ENCODE data around the gene RIMS3. TPM values are rescaled to one million over a fixed set of nuclear protein-coding genes. Genes with fewer than 3 reads are reported as not detected.
A peak's percentile ranks its signal among the peaks of the same experiment; 100 is the strongest.

RIMS3 gene
- total RNA-seq, 1 donor from 2014 or later = 1.6 TPM

DNA sequence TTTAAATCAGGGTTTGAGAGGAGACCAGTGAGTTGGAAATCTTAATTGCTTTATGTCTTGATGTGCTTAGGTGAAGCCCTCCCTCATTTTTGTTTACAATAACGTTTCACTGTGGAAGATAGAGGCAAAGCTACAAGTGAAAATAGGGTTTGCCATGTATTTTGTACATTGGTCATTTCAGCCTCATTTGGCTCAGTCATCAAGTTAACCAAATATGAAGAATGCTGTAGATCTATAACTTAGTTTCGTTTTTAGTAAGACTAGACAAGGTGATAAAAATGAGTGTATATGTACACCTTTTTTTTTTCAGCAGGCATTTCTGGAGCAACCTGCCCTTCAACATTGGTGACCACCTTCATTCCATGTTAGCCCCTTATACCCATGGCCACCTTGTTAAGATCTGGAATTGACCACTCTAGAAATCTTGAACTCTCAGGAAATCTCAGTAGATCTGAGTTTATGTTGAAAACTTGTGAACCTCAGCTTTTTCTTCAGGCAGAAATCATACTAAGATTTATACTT, 28.9 kb upstream of the RIMS3 start:
- intact Hi-C loops (cut with DNase I) = no loop called here
- ATAC-seq = no peak

DNA sequence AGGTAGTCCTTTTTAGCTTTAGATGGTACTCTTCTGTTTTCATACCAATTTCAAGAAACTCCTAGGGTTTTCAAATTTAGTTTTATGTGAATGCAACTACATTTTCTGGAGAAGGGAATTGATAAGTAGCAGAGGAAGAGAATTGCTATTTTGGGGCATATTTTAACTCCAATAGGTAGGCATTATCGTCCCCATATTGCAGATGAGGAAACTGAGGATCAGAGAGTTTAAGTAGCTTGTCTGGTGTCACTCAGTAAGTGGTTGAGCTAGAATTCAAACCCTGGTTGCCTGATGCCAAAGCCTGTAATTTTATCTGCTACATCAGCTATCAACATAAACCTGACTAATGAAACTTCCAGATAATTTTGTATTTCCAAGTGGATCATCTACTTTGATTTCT, 27.9 kb upstream of the RIMS3 start:
- intact Hi-C loops (cut with DNase I) = loop anchor here (2.0 kb wide), 1 partner anchor 15 kb away; no protein-coding TSS in a partner anchor
- ATAC-seq (no peak), DNase-seq (ENCODE audit: missing footprints) (no peak)

More for the DNA sequence above, 28.9 kb upstream of the RIMS3 start:
- DNase-seq (ENCODE audit: missing footprints) = no peak

DNA sequence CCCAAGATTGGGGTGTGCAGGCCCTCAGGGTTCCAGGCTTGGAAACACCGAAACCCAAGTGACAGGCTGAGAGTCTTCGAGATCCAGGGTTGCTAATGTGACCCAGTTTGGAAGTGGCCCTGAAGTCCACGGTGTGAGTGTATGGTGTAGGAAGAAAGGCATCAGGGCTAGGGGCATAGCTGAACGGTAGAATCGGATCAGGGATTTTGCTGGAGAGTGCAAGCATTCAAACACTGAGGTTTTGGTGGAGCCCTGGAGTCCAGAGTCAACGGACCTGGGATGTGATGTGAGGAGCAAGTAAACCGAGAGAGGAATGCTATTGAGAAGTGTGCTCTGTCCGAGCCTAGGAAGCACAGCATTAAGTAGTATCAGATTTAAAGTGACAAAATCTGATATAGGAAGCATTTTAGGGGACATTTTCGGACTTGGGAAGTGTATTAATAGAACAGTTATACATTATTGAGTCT, 27.0 kb upstream of the RIMS3 start:
- intact Hi-C loops (cut with DNase I) = loop anchor here (2.0 kb wide), 1 partner anchor 16 kb away; no protein-coding TSS in a partner anchor
- ATAC-seq (no peak), DNase-seq (ENCODE audit: missing footprints) (no peak)

DNA sequence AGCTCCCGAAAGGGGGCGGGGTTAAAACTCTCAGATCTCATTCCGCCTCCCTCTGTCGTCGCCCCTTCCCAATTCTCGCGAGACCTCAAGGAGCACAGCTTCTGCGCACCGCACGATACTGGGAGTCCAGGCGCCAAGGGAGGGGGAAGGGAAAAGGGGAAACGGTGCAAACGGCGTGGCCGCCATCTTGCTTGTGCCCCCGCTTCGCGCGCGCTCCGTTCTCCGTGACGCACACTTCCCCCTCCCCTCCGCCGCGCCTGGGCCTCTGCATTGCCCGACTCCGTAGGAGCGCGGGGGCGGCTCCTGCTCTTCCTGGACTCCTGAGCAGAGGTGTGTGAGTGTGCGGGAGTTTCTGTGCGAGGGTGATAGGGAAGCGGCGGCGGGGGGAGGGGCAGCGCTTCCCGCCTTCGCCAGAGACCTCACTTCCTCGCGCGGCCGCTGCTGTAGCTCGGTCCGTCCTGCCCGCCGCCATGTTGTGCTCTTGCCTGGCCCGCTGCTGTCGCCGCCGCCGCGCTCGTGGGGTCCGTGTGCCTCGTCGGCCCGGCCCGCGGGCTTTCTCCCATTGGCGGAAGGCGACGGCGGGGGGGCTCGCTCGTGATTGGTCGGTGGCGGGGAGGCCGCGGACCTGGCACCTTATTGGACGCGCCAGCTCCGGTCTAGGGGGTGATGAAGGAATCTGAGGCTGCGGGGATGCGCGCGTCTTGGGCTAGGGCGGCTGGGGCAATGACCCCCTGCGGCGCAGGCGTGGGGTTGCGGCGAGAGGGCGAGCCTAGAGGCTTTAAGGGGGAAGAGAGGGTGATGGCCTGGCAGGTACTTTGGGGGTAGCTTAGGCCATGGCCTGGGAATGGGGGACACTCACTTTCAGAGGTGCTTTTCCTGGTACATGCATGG, 26.3 kb upstream of the RIMS3 start, which contains the start of gene NFYC:
TSS of gene NFYC (plus strand) at position 167 of the 891 bp plus-strand sequence. CDS start 47,140 bp downstream, outside the sequence.
- intact Hi-C loops (cut with DNase I) = loop anchor here (2.0 kb wide), 1 partner anchor 17 kb away; no protein-coding TSS in a partner anchor
- DNase-seq (ENCODE audit: missing footprints) (peak; percentile 98), ATAC-seq (peak; percentile 95)

DNA sequence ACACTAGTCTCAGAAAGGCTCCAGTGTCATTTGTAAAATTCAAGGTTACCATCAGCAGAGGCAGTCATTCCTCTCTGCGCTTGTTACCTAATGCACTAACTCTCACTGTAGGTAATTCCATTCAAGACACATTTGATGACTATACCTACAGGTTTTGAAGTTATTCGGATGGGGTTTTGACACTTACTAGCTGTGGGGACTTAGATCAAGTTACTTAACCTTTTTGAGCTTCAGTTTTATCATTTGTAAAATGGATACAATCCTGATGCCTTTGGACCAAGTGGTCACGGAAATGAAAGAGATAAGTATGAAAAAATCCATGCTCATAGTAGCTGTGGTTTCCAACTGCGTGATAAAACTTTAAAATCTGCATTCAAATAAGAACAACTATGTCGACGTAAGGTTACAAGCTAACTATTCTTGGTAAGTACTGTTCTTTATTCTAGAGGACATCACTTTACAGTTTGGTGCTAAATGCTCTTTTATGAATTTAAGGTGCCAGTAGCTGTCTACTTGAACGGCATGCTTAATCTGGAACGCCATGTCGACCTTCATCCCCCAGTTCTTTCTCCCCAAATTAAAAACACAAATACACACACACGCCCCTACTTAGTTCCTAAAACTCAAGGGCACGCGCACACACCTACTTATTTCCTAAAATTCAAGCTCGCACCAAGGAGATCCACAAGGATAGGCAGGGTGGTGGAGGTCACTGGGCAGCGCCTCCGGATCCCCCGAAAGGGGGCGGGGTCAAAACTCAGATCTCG, 25.5 kb upstream of the RIMS3 start:
- intact Hi-C loops (cut with DNase I) = no loop called here
- DNase-seq (ENCODE audit: missing footprints) (no peak), ATAC-seq (no peak)

DNA sequence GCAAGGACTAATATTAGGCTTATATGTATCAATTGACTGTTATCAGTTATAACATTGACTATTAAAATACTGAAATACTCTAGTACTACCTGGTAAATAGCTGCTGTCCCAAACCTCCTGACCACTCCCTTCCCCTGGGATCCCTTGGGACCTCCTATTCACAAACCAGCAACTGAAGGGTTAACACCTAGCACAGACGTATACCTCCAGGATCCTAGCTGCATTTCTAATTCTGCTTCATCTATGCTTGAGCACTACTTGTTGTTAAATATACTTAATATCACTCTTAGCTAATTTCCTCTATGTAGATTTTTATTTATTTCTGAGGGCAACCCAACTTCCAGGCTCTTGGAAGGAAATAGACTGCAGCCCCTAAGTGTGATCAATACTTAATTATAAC, 24.3 kb upstream of the RIMS3 start:
- DNase-seq (ENCODE audit: missing footprints) (no peak), ATAC-seq (no peak)
- intact Hi-C loops (cut with DNase I) = no loop called here

DNA sequence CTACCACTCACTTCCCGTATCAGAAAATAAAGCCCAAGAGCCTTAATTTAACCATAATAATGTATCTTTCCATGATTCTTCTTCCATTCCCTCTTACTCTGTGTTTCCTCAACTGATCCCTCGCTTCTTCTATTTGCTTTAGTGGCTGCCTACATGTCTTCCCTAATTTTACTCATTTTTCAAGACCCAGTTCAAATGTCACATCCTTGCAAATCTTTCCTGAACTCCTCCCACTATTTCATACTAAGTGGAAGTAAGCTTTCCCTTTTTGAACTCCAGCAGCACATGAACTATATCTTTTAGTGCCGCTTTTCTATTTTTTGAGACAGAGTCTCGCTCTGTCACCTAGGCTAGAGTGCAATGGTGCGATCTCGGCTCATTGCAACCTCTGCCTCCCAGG, 22.2 kb upstream of the RIMS3 start:
- DNase-seq (ENCODE audit: missing footprints) (no peak), ATAC-seq (no peak)
- intact Hi-C loops (cut with DNase I) = no loop called here

DNA sequence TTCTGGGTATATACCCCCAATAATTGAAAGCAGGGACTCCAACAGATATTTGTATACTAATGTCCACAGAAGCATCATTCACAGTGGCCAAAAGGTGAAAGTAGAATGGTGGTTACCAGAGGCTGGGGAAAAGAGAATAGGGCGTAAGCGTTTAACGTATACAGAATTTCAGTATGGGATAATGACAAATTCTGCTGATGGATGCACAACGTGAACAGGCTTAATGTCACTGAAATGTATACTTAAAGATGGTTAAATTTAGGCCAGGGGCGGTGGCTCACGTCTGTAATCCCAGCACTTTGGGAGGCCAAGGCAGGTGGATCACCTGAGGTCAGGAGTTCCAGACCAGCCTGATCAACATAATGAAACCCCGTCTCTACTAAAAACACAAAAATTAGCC, 21.6 kb upstream of the RIMS3 start:
- DNase-seq (ENCODE audit: missing footprints) (no peak), ATAC-seq (no peak)
- intact Hi-C loops (cut with DNase I) = no loop called here

DNA sequence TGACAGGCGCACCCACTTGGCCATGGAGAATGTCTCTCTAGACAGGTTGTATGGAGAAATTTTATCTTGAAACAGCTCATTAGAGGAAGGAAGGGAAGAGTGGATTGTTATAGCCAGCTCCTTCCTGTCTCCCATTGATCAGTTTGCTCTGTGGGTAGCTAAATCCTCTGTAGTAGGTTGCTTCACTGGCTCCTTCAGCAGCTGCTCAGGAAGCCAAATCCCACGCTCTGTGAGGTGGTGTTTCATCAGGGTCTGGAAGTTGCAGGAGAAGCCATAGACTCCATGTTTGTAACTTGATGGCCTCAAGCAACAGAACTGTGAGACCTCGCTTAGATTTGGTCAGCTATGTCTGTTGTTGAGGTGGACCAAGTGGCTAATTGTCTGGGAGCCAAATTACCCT, 19.2 kb upstream of the RIMS3 start:
- DNase-seq (ENCODE audit: missing footprints) (no peak), ATAC-seq (no peak)
- intact Hi-C loops (cut with DNase I) = no loop called here

DNA sequence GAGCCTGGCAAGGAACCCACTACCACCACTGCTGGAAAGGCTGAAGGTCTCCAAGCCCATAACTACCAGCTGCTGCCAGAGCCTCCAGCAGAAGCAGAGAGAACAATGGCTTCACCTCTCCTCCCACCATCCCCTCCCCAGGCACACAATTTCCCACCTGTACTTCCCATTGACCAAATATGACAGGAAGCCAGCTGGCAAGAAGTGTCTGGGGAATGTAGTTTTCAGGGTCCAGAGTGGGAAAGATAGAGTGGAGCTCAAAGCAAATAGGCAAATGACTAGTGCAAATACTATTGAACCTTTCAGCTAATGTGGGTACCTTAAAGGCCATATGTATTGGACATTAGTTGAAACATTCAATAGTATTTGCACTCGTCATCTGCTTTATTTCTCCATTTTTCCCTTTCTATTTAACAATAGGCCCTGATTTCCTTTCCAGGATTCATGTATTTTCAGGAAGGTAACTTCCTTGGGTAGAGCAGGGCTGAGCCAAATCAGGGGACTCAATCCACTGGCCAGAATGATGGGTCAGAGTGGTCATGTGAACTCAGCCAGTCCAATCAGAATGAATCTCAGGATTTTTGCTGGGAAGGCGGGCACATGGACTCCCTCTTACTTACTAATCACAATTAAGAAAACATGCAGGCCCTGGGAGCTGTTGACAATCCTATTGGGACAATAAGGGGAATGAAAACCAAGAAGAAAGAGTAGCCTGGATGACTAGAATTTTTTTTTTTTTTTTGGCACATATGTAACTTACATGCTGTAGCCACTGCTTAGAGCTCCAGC, 13.9 kb upstream of the RIMS3 start:
- no peak for ATAC-seq
- intact Hi-C loops (cut with DNase I) = no loop called here
- DNase-seq (ENCODE audit: missing footprints) = no peak

DNA sequence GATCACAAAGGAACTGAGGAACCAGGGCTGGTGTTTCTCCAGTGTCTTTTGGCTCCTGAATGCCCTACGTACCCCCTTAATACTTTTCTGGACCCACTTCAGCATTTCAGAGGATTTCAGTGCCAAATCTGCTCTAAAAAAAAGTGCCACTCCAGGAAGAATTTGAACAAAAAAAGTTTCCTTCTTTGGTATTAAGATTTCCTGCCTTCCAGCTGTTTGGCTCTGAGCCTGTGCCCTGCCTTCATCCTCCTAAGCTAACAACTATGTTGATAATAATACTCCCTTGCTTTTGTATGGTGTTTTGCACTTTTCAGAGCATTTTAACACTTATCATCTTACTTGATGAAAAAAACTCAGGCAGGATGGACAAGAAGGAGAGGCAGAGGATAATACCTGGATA, 11.0 kb upstream of the RIMS3 start:
- ATAC-seq = no peak
- intact Hi-C loops (cut with DNase I) = no loop called here
- DNase-seq (ENCODE audit: missing footprints) = no peak

DNA sequence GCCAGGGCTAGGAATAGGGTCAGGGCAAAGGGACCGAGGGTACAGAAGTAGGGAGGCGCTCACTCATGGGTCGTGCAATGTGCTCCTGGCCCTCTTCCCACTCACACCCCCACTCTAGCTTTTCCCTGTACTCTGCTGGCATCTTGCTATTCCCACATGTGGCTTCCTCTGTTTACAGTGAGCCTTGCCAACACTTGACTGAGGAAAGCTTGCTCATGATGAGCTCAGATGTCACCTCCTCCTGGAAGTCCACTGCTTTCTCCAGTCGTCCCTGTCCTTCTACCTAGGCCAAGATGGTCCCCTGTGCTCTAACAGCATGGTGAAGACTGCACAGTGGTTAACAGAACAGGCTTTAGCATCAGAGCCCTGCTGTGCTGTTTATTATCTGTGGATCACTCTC, 8.0 kb upstream of the RIMS3 start:
- DNase-seq (ENCODE audit: missing footprints) (no peak), ATAC-seq (no peak)
- intact Hi-C loops (cut with DNase I) = no loop called here

DNA sequence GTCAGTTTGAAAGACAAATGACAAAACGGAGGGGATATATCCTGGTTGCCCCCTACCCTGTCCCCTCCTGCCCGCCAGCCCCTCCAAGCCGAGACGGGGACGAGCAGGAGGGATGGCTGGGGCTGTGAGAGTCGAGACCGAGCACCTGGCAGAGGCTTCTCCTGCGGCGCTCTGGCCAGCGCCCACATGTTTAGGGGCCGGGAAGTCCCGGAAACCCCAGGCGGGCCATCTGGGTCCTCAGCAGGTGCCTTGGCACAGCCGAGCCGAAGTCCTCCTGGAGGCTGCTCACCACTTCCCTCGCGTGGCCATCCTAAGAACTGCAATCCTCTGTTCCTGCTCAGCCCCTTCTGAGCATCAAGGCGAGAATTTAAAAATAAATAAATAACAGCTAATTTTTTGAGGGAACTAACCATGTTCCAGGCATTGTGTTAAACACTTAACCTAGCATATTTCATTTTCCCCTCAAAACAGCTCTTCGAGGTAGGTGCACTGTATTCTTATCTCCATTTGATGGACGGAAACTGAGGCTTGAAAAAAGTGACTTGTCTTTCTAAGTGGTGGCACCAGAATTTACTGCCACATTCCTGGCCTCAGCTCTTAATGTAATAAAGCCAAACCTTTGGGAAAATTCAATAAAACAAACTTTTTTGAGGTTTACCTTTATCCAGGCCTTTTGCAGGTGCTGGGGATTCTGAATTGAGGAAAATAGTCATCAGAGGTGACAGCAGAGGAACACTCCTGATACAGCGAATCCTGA, 3.5 kb upstream of the RIMS3 start:
- ATAC-seq (peak; percentile 64), DNase-seq (ENCODE audit: missing footprints) (peak; percentile 89)
- intact Hi-C loops (cut with DNase I) = loop anchor here (2.0 to 5.0 kb wide), 2 partner anchors 44 to 57 kb away; no protein-coding TSS in a partner anchor

DNA sequence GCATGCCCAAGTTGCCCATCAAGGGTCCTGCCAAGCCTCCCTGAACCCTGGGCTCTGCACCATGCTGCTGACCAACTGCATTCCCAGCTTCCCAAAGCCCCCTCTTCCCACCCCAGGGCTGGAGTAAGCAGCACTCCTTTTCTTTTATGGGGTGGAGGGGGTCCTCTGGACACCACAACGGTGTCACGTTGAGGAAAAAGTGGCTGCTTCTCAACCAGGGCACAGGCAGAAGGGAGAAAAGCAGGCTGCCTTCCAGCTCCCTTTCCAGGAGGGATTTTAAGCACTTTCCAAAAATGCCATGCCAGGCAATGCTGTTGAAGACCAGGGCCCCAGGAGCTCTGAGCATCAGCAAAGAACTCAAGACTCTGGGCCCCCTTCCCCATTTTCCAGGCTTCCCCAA, 691 bp downstream of the RIMS3 start:
- no peak for DNase-seq (ENCODE audit: missing footprints)
- no peak for ATAC-seq
- intact Hi-C loops (cut with DNase I) = loop anchor here (5.0 kb wide), 1 partner anchor 52 kb away; no protein-coding TSS in a partner anchor

DNA sequence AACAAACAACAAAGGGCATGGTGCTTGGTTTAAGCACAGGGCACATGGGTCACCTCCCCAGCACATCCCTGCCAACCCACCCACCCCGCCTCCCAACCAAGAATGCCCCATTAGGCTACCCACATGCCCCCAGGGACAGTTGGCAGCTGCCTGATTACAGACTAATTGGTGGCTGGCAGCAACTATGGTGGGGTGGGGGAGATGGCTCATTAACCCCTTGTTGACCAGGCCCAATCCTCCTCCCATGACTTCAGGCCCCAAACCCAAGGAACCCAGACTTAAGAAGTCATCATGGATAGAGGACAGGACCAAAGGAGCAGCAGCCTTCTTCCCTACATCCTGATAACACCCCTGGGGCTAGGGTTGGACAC, 1.3 kb downstream of the RIMS3 start:
- DNase-seq (ENCODE audit: missing footprints) (no peak), ATAC-seq (no peak)
- intact Hi-C loops (cut with DNase I) = no loop called here

DNA sequence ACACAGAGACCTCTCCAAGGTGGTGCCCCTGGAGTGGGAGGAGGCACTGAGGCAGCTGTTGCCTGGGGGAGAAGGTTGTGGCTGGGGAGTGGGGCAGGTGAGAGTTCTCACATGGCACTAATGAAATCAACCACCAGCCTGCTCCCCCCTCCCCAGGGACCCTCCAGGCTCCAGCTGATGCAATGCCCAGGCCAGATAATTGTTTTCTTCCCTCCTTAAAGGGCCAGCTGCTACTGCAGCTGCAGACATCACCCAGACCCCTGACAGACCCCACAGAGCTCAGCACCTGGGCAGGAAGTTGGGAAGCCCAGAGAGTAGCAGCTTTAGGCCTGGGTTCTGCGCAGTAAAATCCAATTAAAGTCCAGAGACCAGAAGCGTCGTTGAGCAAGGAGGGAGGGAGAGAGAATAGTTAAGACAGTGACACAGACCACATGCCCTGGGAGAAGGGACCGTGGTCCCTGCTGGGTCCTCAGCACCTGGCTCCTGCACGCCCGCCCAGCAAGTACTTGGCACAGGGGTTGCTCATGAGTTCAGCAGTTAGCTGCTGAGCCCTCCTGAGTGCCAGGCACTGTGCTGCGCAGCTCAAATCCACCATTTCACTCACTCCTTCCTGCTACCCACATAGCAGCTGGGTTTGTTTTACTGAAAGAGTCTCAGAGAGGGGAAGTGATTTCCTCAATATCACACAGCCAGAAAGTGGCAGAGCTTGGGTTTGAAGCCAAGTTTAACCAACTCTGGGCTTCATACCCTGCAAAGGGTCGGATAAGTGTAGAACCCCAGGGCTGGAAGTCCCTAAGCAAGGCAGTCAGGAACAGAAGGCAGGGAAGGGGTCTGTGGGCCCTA, 1.9 kb downstream of the RIMS3 start:
- no peak for ATAC-seq
- no peak for DNase-seq (ENCODE audit: missing footprints)
- intact Hi-C loops (cut with DNase I) = no loop called here

DNA sequence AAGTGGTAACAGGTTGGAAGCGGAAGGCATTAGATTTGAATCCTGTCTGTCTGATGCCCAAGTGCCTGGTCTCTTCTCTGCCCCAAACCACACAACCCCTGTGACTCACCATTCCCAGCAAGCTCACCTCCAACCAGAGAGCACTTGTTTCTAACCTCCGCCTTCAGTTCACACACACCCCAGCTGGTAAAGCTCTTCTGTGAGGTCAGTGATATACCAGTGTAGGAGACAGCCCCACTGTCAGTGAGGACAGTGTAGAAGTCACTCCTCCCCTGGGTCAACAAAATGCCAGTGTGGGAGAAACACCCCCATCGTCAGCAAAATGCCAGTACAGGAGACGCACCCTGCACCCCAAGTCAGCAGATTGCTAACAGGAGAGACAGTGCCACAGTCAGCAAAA, 2.6 kb downstream of the RIMS3 start:
- no peak for DNase-seq (ENCODE audit: missing footprints)
- intact Hi-C loops (cut with DNase I) = no loop called here

More for the DNA sequence above, 2.6 kb downstream of the RIMS3 start:
- no peak for ATAC-seq
